ENCODE results near the gene LMO3. TPM values are rescaled to one million over a fixed set of nuclear protein-coding genes. Genes with fewer than 3 reads are reported as not detected.
"Not testable (repeated sequence)": the region's sequence is repeated elsewhere in the genome, so short reads cannot be mapped to it uniquely, and the experiment has no call there.

The LMO3 gene
- total RNA-seq, 1 donor from 2014 or later, result not detected

GRCh38 chr12:16562921-16563320 is 43.0 kb downstream of the LMO3 start:
- Mint-ChIP-seq H3K27me3 (ENCODE audit: insufficient read depth) (no peaks in the 10 kb centered on the region), H3K27ac (no peak overlapping the region), H3K36me3 (ENCODE audit: low read depth) (no peaks in the 10 kb centered on the region), H3K4me1 (ENCODE audit: low read depth) (no peaks in the 10 kb centered on the region), H3K9me3 (peaks cover 4% of the 10 kb centered on the region), H3K4me3 (no peak overlapping the region)
- intact Hi-C loops (cut with micrococcal nuclease), result no loop called here
- DNase-seq (ENCODE audit: low spot score), result no peak

- intact Hi-C loops (cut with micrococcal nuclease), result no loop called here
- DNase-seq (ENCODE audit: low spot score), result no peak
- H3K27ac Mint-ChIP-seq, result no peak overlapping the region
- no peak overlapping the region for H3K4me3 Mint-ChIP-seq
- H3K36me3 Mint-ChIP-seq (ENCODE audit: low read depth), result no peaks in the 10 kb centered on the region
- H3K4me1 Mint-ChIP-seq (ENCODE audit: low read depth), result no peaks in the 10 kb centered on the region
- H3K27me3 Mint-ChIP-seq (ENCODE audit: insufficient read depth), result no peaks in the 10 kb centered on the region
- no peaks in the 10 kb centered on the region for H3K9me3 Mint-ChIP-seq
These were observed 43.5 kb downstream of the LMO3 start for GRCh38 chr12:16562435-16562834.

- H3K27ac Mint-ChIP-seq, result no peak overlapping the region
These were observed 45.7 kb downstream of the LMO3 start for GRCh38 chr12:16560273-16560672.

GRCh38 chr12:16555630-16556029 is 50.3 kb downstream of the LMO3 start:
- no peak for DNase-seq (ENCODE audit: low spot score)
- no peak overlapping the region for H3K4me3 Mint-ChIP-seq
- no peaks in the 10 kb centered on the region for H3K4me1 Mint-ChIP-seq (ENCODE audit: low read depth)
- H3K27me3 Mint-ChIP-seq (ENCODE audit: insufficient read depth), result no peaks in the 10 kb centered on the region
- H3K36me3 Mint-ChIP-seq (ENCODE audit: low read depth), result no peaks in the 10 kb centered on the region
- no peak overlapping the region for H3K27ac Mint-ChIP-seq
- no peaks in the 10 kb centered on the region for H3K9me3 Mint-ChIP-seq
- intact Hi-C loops (cut with micrococcal nuclease), result no loop called here

More at GRCh38 chr12:16560273-16560672, 45.7 kb downstream of the LMO3 start:
- H3K4me1 Mint-ChIP-seq (ENCODE audit: low read depth), result no peaks in the 10 kb centered on the region
- intact Hi-C loops (cut with micrococcal nuclease), result no loop called here
- no peaks in the 10 kb centered on the region for H3K9me3 Mint-ChIP-seq
- no peak for DNase-seq (ENCODE audit: low spot score)
- no peaks in the 10 kb centered on the region for H3K36me3 Mint-ChIP-seq (ENCODE audit: low read depth)
- H3K27me3 Mint-ChIP-seq (ENCODE audit: insufficient read depth), result no peaks in the 10 kb centered on the region
- no peak overlapping the region for H3K4me3 Mint-ChIP-seq

GRCh38 chr12:16553457-16553856 is 52.5 kb downstream of the LMO3 start:
- no peaks in the 10 kb centered on the region for H3K27me3 Mint-ChIP-seq (ENCODE audit: insufficient read depth)
- H3K36me3 Mint-ChIP-seq (ENCODE audit: low read depth), result no peaks in the 10 kb centered on the region
- intact Hi-C loops (cut with micrococcal nuclease), result no loop called here
- no peak for DNase-seq (ENCODE audit: low spot score)
- no peaks in the 10 kb centered on the region for H3K9me3 Mint-ChIP-seq
- no peaks in the 10 kb centered on the region for H3K4me1 Mint-ChIP-seq (ENCODE audit: low read depth)
- H3K4me3 Mint-ChIP-seq, result no peak overlapping the region
- no peak overlapping the region for H3K27ac Mint-ChIP-seq

GRCh38 chr12:16552301-16552700 is 53.7 kb downstream of the LMO3 start:
- Mint-ChIP-seq H3K27me3 (ENCODE audit: insufficient read depth) (no peaks in the 10 kb centered on the region), H3K9me3 (no peaks in the 10 kb centered on the region), H3K4me1 (ENCODE audit: low read depth) (no peaks in the 10 kb centered on the region), H3K27ac (no peak overlapping the region), H3K36me3 (ENCODE audit: low read depth) (no peaks in the 10 kb centered on the region), H3K4me3 (no peak overlapping the region)
- no peak for DNase-seq (ENCODE audit: low spot score)
- intact Hi-C loops (cut with micrococcal nuclease), result no loop called here

GRCh38 chr12:16545836-16546235 is 60.1 kb downstream of the LMO3 start:
- Mint-ChIP-seq H3K9me3 (peaks cover 3% of the 10 kb centered on the region), H3K4me1 (ENCODE audit: low read depth) (no peaks in the 10 kb centered on the region), H3K27me3 (ENCODE audit: insufficient read depth) (no peaks in the 10 kb centered on the region), H3K4me3 (no peak overlapping the region), H3K27ac (no peak overlapping the region), H3K36me3 (ENCODE audit: low read depth) (no peaks in the 10 kb centered on the region)
- intact Hi-C loops (cut with micrococcal nuclease), result no loop called here
- DNase-seq (ENCODE audit: low spot score), result no peak

- peaks cover 13% of the 10 kb centered on the region for H3K9me3 Mint-ChIP-seq
These were observed 63.4 kb downstream of the LMO3 start for GRCh38 chr12:16542586-16542985.

GRCh38 chr12:16537652-16538051 is 68.3 kb downstream of the LMO3 start:
- H3K36me3 Mint-ChIP-seq (ENCODE audit: low read depth); H3K27ac Mint-ChIP-seq; H3K4me1 Mint-ChIP-seq (ENCODE audit: low read depth); intact Hi-C loops (cut with micrococcal nuclease); H3K4me3 Mint-ChIP-seq; DNase-seq (ENCODE audit: low spot score); H3K27me3 Mint-ChIP-seq (ENCODE audit: insufficient read depth): not testable (repeated sequence)
- peaks cover 13% of the 10 kb centered on the region for H3K9me3 Mint-ChIP-seq

More at GRCh38 chr12:16542586-16542985, 63.4 kb downstream of the LMO3 start:
- Mint-ChIP-seq H3K27me3 (ENCODE audit: insufficient read depth) (no peaks in the 10 kb centered on the region), H3K4me1 (ENCODE audit: low read depth) (no peaks in the 10 kb centered on the region), H3K27ac (no peak overlapping the region), H3K36me3 (ENCODE audit: low read depth) (no peaks in the 10 kb centered on the region), H3K4me3 (no peak overlapping the region)
- DNase-seq (ENCODE audit: low spot score), result no peak
- intact Hi-C loops (cut with micrococcal nuclease), result no loop called here

- intact Hi-C loops (cut with micrococcal nuclease), result no loop called here
- Mint-ChIP-seq H3K4me1 (ENCODE audit: low read depth) (no peaks in the 10 kb centered on the region), H3K4me3 (no peak overlapping the region), H3K36me3 (ENCODE audit: low read depth) (no peaks in the 10 kb centered on the region), H3K27ac (no peak overlapping the region), H3K9me3 (peaks cover 4% of the 10 kb centered on the region), H3K27me3 (ENCODE audit: insufficient read depth) (no peaks in the 10 kb centered on the region)
- DNase-seq (ENCODE audit: low spot score), result no peak
These were observed 74.3 kb downstream of the LMO3 start for GRCh38 chr12:16531621-16532020.

- H3K4me3 Mint-ChIP-seq, result no peak overlapping the region
- no peak for DNase-seq (ENCODE audit: low spot score)
- intact Hi-C loops (cut with micrococcal nuclease), result no loop called here
- H3K27me3 Mint-ChIP-seq (ENCODE audit: insufficient read depth), result no peaks in the 10 kb centered on the region
- H3K36me3 Mint-ChIP-seq (ENCODE audit: low read depth), result no peaks in the 10 kb centered on the region
- H3K4me1 Mint-ChIP-seq (ENCODE audit: low read depth), result no peaks in the 10 kb centered on the region
- H3K9me3 Mint-ChIP-seq, result peaks cover 4% of the 10 kb centered on the region
- H3K27ac Mint-ChIP-seq, result no peak overlapping the region
These were observed 75.6 kb downstream of the LMO3 start for GRCh38 chr12:16530268-16530850.

- intact Hi-C loops (cut with micrococcal nuclease), result no loop called here
- Mint-ChIP-seq H3K36me3 (ENCODE audit: low read depth) (no peaks in the 10 kb centered on the region), H3K27me3 (ENCODE audit: insufficient read depth) (no peaks in the 10 kb centered on the region), H3K4me3 (no peak overlapping the region), H3K4me1 (ENCODE audit: low read depth) (no peaks in the 10 kb centered on the region), H3K27ac (no peak overlapping the region), H3K9me3 (peaks cover 4% of the 10 kb centered on the region)
- no peak for DNase-seq (ENCODE audit: low spot score)
These were observed 79.3 kb downstream of the LMO3 start for GRCh38 chr12:16526693-16527092.

GRCh38 chr12:16524378-16524777 is 81.6 kb downstream of the LMO3 start:
- no peak for DNase-seq (ENCODE audit: low spot score)
- Mint-ChIP-seq H3K9me3 (peaks cover 8% of the 10 kb centered on the region), H3K27ac (no peak overlapping the region), H3K27me3 (ENCODE audit: insufficient read depth) (no peaks in the 10 kb centered on the region), H3K4me1 (ENCODE audit: low read depth) (no peaks in the 10 kb centered on the region), H3K4me3 (no peak overlapping the region), H3K36me3 (ENCODE audit: low read depth) (no peaks in the 10 kb centered on the region)
- intact Hi-C loops (cut with micrococcal nuclease), result no loop called here

- no peak for DNase-seq (ENCODE audit: low spot score)
- no peak overlapping the region for H3K4me3 Mint-ChIP-seq
- no peaks in the 10 kb centered on the region for H3K27me3 Mint-ChIP-seq (ENCODE audit: insufficient read depth)
- intact Hi-C loops (cut with micrococcal nuclease), result no loop called here
- no peak overlapping the region for H3K27ac Mint-ChIP-seq
- H3K4me1 Mint-ChIP-seq (ENCODE audit: low read depth), result no peaks in the 10 kb centered on the region
- H3K9me3 Mint-ChIP-seq, result peaks cover 4% of the 10 kb centered on the region
- no peaks in the 10 kb centered on the region for H3K36me3 Mint-ChIP-seq (ENCODE audit: low read depth)
These were observed 82.0 kb downstream of the LMO3 start for GRCh38 chr12:16523951-16524331.
